Skeletal muscle tissue (tissue), 4 donors: ENCODE results near the gene BHLHE41. TPM values are rescaled to one million over a fixed set of nuclear protein-coding genes. Genes with fewer than 3 reads are reported as not detected.
A peak's percentile ranks its signal among the peaks of the same experiment; 100 is the strongest.

Experiments used
- H3K27ac ChIP-seq: one replicate; pipeline ENCODE4 v1.7.0; 2013; ENCODE audit warnings: mild to moderate bottlenecking, low read depth, low read length, inconsistent platforms
- H3K27me3 ChIP-seq, 3 donors: one replicate each; pipeline ENCODE4 v1.7.0; 2013; ENCODE audit warnings: low read length in 3 of 3; ENCODE audit not compliant: control insufficient read depth in 3 of 3, insufficient read depth in 3 of 3
- H3K36me3 ChIP-seq, 3 donors: one replicate each; pipeline ENCODE4 v1.7.0; 2013; ENCODE audit warnings: low read length in 3 of 3; ENCODE audit not compliant: control insufficient read depth in 3 of 3, insufficient read depth in 3 of 3
- H3K4me1 ChIP-seq, 3 donors: one replicate each; pipeline ENCODE4 v1.7.0; 2013; ENCODE audit warnings: low read length in 3 of 3, mild to moderate bottlenecking in 3 of 3; ENCODE audit not compliant: control insufficient read depth in 3 of 3, insufficient read depth in 3 of 3
- H3K4me3 ChIP-seq, 3 donors: one replicate each; pipeline ENCODE4 v1.7.0; 2013; ENCODE audit warnings: low read length in 3 of 3
- H3K9ac ChIP-seq, 3 donors: one replicate each; pipeline ENCODE4 v1.7.0; 2013; ENCODE audit warnings: low read length in 3 of 3, mild to moderate bottlenecking in 3 of 3, moderate library complexity in 2 of 3, low read depth in 1 of 3
- H3K9me3 ChIP-seq, 3 donors: one replicate each; pipeline ENCODE4 v1.7.0; 2013; ENCODE audit warnings: low read length in 3 of 3; ENCODE audit not compliant: control insufficient read depth in 3 of 3
- total RNA-seq: library from RNA; depleted of rRNA; stranded (reverse); fragments of >200 nt; gene quantifications from one replicate; pipeline ENCODE4 v1.2.3, GENCODE V29; 2014
- donor health status: Osteomylitis.

The BHLHE41 gene
- total RNA-seq, 1 donor from 2014 or later: 1.0 TPM

- Histone ChIP-seq H3K4me1 (peaks cover 4 to 11% (median 11%) of the 10 kb centered on the region in 3 donors), H3K9ac (no peak overlapping the region), H3K9me3 (no peaks in the 10 kb centered on the region), H3K4me3 (no peak overlapping the region), H3K36me3 (no peaks in the 10 kb centered on the region), H3K27ac (no peak overlapping the region), H3K27me3 (no peaks in the 10 kb centered on the region)
These were observed 31.5 kb upstream of the BHLHE41 start for GRCh38 chr12:26156201-26156871.

GRCh38 chr12:26153421-26154154 is 28.8 kb upstream of the BHLHE41 start:
- no peak overlapping the region for H3K9ac ChIP-seq
- H3K9me3 ChIP-seq: no peaks in the 10 kb centered on the region
- H3K4me1 ChIP-seq: peaks cover 4 to 11% (median 11%) of the 10 kb centered on the region in 3 donors
- H3K27me3 ChIP-seq: no peaks in the 10 kb centered on the region
- H3K27ac ChIP-seq: peak overlapping the region; percentile 23
- peak overlapping the region in 1 of 3 donors; percentile 29 for H3K4me3 ChIP-seq
- H3K36me3 ChIP-seq: no peaks in the 10 kb centered on the region

DNA sequence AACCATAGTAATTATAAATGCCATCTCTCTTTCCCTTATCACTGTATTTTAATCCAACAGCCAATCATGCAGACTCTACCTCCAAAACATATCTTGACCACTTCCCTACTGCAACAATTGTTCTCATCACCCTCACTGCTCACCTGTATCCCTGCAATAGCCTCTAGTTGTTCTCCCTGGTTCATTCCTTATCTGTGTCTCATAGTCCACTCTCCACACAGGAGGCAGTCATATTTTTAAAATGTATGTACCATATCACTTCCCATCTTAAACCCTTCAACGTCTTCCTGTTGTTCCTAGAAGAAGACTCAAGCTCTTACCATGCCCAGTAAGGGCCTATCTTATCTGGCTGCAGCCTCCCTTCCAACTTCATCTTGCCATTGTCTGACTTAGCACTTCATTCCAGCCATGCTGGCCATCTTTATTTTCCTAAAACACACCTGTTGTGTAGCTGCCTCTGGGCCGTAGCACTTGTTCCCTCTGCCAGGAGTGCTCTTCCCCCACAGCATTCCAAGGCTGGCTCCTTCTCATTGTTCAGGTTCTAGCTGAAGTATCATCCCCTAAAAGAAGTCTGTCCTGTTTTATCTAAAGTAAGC is 27.8 kb upstream of the BHLHE41 start:
- Histone ChIP-seq H3K36me3 (no peaks in the 10 kb centered on the region), H3K9me3 (no peaks in the 10 kb centered on the region), H3K9ac (no peak overlapping the region), H3K27ac (peak overlapping the region; percentile 23), H3K4me3 (no peak overlapping the region), H3K27me3 (no peaks in the 10 kb centered on the region), H3K4me1 (peaks cover 4 to 11% (median 11%) of the 10 kb centered on the region in 3 donors)

DNA sequence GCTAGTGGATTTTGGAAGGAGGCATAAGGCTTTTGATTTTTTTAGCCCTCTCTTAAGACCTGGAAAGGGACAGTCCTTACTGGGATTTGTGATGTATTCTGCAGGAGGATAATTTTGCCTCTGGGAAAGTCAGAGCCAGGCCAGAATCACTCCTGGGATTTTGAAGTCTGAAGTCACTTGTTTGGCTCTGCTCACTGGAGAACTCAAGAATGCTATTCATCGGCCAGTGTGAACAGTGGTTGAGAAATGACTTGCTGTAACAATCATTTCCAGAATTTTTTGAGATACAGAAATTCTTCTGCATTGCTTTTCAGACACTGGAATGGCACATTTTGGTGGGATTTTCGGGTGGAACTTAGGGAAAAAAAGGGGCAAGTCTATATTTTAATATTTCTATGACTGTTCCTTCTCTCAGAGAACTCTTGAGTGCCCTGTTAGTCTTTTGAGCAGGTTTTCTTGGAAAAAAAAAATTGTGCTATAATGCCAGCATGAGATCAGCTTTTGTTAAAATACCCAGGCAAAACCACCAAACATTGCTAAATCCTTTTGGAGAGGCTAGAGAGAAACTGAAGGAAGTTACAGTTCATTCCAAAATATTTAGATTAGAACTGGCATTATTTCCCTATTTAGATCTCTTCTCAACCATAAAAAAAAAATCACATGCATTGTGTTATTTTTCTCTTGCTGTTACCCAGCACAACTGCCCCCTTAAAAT is 26.1 kb upstream of the BHLHE41 start:
- H3K4me1 ChIP-seq: peaks cover 4 to 11% (median 11%) of the 10 kb centered on the region in 3 donors
- no peak overlapping the region for H3K4me3 ChIP-seq
- no peak overlapping the region for H3K27ac ChIP-seq
- H3K9ac ChIP-seq: no peak overlapping the region
- H3K9me3 ChIP-seq: no peaks in the 10 kb centered on the region
- H3K36me3 ChIP-seq: no peaks in the 10 kb centered on the region
- H3K27me3 ChIP-seq: no peaks in the 10 kb centered on the region

GRCh38 chr12:26149968-26150500 is 25.2 kb upstream of the BHLHE41 start:
- Histone ChIP-seq H3K27me3 (no peaks in the 10 kb centered on the region), H3K36me3 (no peaks in the 10 kb centered on the region), H3K4me3 (no peak overlapping the region), H3K9ac (no peak overlapping the region), H3K27ac (no peak overlapping the region), H3K9me3 (no peaks in the 10 kb centered on the region), H3K4me1 (peaks cover 4 to 11% (median 11%) of the 10 kb centered on the region in 3 donors)

GRCh38 chr12:26148291-26148690 is 23.5 kb upstream of the BHLHE41 start:
- H3K9ac ChIP-seq: no peak overlapping the region
- no peaks in the 10 kb centered on the region for H3K27me3 ChIP-seq
- no peak overlapping the region for H3K27ac ChIP-seq
- no peak overlapping the region for H3K4me3 ChIP-seq
- no peaks in the 10 kb centered on the region for H3K9me3 ChIP-seq
- peaks cover 0 to 3% (median 1%) of the 10 kb centered on the region in 3 donors for H3K4me1 ChIP-seq
- no peaks in the 10 kb centered on the region for H3K36me3 ChIP-seq

- no peak overlapping the region for H3K4me3 ChIP-seq
- H3K9me3 ChIP-seq: no peaks in the 10 kb centered on the region
- H3K4me1 ChIP-seq: no peaks in the 10 kb centered on the region
- H3K27ac ChIP-seq: no peak overlapping the region
- no peaks in the 10 kb centered on the region for H3K36me3 ChIP-seq
- H3K9ac ChIP-seq: no peak overlapping the region
- no peaks in the 10 kb centered on the region for H3K27me3 ChIP-seq
These were observed 18.5 kb upstream of the BHLHE41 start for GRCh38 chr12:26143291-26143690.

DNA sequence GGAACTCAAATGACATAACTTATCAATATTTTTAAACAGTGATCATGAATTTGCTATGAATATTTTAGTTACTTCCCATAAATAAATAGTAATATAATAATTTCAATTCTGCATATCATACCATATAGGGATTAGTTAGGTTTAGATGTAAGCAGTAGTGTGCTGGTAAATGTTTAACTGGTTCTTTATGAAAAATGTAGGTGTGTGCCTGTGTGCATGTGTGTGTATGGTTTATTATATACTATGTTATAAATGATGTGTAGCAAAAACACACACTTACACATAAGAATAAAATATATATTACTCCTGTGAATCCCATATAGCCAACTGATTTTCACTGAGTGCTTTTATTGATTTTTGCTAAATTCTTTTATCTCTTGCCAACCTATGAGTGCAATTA is 14.0 kb upstream of the BHLHE41 start:
- Histone ChIP-seq H3K4me3 (no peak overlapping the region), H3K27ac (no peak overlapping the region), H3K36me3 (no peaks in the 10 kb centered on the region), H3K4me1 (peaks cover 0 to 3% (median 2%) of the 10 kb centered on the region in 3 donors), H3K9ac (no peak overlapping the region), H3K27me3 (no peaks in the 10 kb centered on the region), H3K9me3 (no peaks in the 10 kb centered on the region)

DNA sequence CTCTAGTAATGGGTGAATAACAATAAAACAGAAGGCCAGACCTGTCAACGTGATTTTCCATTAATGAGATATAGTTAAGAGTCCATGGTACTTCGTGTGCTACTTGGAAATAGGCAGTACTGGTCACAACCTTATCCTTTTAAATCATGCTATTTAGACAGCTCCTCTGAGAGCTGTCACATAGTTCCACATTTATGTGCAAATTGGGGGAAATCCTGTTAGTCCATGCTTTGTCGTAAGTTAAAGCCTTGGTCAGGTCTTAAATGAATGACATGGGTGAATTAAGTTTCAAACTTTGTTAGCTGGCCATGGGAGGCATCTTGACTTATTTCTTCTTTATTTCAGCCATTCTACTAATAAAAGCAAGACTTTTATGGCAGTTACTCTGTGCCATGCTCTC is 11.9 kb upstream of the BHLHE41 start:
- Histone ChIP-seq H3K4me3 (no peak overlapping the region), H3K4me1 (peaks cover 0 to 3% (median 2%) of the 10 kb centered on the region in 3 donors), H3K9ac (no peak overlapping the region), H3K36me3 (no peaks in the 10 kb centered on the region), H3K9me3 (no peaks in the 10 kb centered on the region), H3K27me3 (no peaks in the 10 kb centered on the region), H3K27ac (no peak overlapping the region)
